GM19455 (cell line): ENCODE data around the gene HBE1.
"Not testable (repeated sequence)": the region's sequence is repeated elsewhere in the genome, so short reads cannot be mapped to it uniquely, and the experiment has no call there.

Experiments used
- ATAC-seq: cut with Tn5 transposase; IDR thresholded peaks from one replicate; pipeline ENCODE4 v1.9.1; 2021; ENCODE audit not compliant: unreplicated experiment

HBE1 gene

GRCh38 chr11:5253440-5253839, 16.3 kb downstream of the HBE1 start:
- ATAC-seq: not testable (repeated sequence)

- no peak for ATAC-seq
Measured at GRCh38 chr11:5252919-5253265, 16.9 kb downstream of the HBE1 start.

DNA sequence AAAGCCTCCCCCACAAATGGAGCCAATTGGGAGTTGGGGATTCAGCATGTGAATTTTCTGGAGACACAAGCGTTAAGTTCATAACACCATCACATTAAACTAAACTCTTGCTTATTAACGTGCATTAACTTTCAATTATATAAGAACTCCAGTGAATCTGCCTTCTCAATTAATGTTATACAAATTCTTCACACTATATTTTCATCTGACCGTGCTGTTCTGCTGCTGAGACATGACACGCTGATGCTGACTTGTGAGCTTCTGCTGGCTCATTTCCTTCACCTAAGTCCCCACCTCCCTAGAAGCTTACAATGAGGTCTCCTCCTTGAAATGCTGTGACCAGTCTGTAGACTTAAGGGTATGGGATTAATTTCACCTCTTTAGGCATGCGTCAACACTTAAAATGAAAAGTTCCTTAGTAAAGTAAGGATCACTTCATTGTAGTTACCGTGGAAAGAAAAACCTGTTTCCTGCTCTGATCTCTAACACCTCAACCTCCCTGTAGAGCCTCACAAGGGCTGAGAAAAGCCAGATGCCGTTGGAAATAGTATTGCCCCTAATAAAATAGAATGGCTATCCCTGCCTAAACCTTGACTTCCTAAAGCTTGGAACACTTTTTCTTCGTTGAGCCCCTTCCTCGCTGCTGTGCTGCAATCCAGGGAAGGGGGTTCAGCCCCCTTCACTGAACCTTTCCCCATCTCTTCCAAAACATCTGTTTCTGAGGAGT, 17.4 kb downstream of the HBE1 start:
- ATAC-seq: no peak

- no peak for ATAC-seq
Measured at GRCh38 chr11:5251746-5252145, 18.0 kb downstream of the HBE1 start.

DNA sequence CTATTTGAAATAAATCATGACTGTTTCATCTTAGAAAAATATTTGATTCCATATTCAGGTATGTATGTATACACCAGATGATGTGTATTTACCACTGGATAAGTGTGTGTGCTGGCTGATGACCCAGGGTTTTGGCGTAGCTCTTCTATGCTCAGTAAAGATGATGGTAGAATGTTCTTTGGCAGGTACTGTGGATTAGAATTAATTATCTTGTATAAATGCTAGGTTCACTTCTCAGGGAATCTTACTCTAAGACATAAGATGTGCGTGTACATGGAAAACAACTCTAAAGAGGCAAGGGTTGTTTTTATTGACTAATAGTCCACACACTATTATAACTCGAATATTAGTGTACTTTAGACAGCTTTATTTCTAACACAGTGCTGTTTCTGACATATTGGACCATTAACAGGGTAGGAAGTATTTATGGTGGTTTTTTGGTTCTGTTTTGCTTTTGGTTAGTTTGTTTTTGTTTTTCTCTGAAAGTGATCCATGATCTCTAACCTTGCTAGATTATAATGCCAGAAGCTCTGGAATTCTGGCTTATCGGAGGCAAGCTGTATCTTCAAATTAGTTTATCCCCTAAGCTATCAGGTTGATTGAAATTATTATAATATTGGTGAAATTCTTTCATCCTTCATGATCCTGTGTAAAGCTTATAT, 19.1 kb downstream of the HBE1 start:
- no peak for ATAC-seq

- ATAC-seq: not testable (repeated sequence)
Measured at GRCh38 chr11:5249807-5250396, 19.8 kb downstream of the HBE1 start, which contains the start of gene HBG1. HBG1 (minus strand) TSS chr11:5249857; CDS start chr11:5249804, 53 bp downstream.

GRCh38 chr11:5248498-5248897, 21.2 kb downstream of the HBE1 start:
- ATAC-seq: not testable (repeated sequence)

GRCh38 chr11:5247472-5248192, 22.1 kb downstream of the HBE1 start:
- ATAC-seq: no peak

GRCh38 chr11:5246772-5247471, 22.8 kb downstream of the HBE1 start:
- ATAC-seq: no peak

GRCh38 chr11:5245155-5245554, 24.6 kb downstream of the HBE1 start:
- no peak for ATAC-seq

DNA sequence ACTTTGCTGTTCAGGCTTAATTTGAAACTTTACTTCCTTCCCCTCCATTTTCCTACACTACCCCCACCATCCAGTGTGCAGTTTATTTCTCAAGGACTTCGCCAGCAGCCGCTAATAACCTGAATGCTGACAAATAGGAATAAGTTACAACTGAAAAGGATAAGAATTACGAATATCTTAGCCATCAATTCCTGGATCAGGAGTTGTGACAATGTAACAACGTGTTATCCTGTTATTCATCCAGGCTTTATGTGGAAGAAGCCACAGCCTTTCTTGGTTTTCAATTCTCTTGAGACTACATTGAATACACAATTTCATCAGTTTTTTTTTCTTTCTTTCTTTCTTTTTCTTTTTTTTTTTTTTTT, 25.9 kb downstream of the HBE1 start:
- ATAC-seq: no peak

DNA sequence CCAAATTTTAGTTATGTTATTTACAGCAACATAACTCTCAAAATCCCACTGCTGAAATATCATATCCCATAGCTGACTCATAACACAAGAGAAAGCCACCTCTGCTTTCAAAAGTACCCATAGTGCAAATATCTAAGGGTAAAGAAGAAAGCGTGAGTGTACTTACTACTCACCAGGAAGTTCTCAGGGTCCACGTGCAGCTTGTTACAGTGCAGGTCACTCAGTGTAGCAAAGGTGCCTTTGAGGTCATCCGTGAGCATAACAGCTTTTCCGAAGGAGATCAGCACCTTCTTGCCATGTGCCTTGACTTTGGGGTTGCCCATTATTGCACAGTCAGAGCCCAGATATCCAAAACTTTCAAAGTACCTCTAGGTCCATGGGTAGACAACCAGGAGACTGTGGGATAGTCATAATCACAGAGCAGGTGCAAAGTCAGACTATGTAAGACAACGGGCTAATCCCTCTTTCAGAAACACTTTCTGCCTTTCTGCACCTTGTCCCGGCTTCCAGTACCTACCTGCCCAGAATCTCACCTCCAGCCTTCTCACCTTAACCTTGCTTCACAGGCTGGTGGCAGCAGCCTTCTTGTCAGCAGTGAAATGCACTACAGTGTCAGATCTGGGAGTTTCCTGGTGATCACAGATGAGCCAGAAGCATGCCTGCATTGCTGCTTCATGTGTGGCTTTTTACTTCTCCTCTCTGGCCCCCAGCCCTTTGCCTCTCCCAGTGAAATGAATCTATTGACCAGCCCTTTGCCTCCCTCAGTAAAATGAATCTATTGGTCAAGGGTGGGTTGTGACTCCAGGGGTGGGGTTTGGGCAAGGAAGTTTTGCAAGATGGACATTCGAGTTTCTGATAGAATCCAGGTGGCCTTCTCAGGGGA, 26.6 kb downstream of the HBE1 start:
- no peak for ATAC-seq

- ATAC-seq: no peak
Measured at GRCh38 chr11:5242208-5242607, 27.5 kb downstream of the HBE1 start.

- no peak for ATAC-seq
Measured at GRCh38 chr11:5241458-5241857, 28.3 kb downstream of the HBE1 start.

DNA sequence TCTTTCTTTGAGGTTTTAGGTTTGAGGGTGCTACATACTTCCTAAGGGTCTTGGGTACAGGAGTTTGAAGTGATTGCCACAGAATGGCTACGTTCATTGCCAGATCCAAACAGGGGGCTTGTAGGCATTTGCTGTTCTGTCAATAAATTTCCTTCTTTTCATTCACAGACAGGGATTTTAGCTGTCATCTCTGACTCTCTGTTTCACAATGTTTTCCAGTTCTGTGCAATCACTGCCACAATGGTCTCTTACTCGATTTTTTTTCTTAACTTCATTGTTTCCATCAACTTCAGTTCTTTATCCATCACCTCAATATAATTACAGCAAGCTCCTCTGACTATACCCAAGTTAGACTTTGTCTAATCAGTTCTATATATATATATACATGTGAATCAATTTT, 29.3 kb downstream of the HBE1 start:
- ATAC-seq: no peak

DNA sequence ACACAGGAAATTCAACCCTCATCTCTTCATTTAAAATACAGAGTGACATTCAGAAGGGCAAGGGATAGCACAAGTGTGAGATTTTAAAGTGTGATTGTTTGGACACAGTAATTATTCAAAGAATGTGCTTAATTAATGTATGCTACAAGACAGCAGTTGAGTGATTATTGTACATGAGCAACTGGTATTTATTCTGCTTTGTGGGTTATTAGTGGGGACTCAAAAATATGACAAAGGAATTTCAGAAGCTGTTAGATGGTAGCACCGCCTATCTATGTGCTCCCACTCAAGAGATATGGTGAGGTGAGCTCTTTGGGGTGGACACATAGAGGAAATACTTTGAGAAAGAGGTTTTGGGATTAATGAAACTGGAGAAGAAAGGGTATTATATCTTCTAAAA, 29.7 kb downstream of the HBE1 start:
- no peak for ATAC-seq

- no peak for ATAC-seq
Measured at GRCh38 chr11:5239046-5239445, 30.7 kb downstream of the HBE1 start.

DNA sequence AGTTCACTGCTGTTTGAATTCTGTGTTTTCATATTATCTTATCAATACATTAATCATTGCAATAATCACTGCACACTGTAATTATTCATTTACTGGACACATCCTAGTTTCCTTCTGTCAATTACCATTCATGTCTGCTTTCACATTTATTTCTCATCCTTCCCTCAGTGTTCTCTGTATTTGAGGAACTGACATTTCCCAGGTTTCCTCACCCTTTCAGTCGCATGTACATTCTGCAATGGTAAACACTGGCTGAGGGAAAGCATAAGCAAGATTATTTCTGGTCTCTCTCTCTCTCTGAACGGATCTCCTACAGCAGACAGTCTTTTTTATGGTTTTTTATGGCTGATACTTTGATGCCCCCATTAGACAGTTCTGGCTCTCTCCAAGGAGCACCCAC, 31.3 kb downstream of the HBE1 start:
- no peak for ATAC-seq

GRCh38 chr11:5237420-5237819, 32.3 kb downstream of the HBE1 start:
- ATAC-seq: no peak
